Stimulated activated CD8-positive, alpha-beta memory T cell treated with anti-CD3 and anti-CD28 coated beads, Interleukin-7, amount 100 ng/mL, for 48 hours (primary cell): Measurements from ENCODE around the gene NAXD.
"Not testable (repeated sequence)": the region's sequence is repeated elsewhere in the genome, so short reads cannot be mapped to it uniquely, and the experiment has no call there.

Experiments
- DNase-seq, 2 donors: peaks; one replicate each; pipeline ENCODE4 v3.0.0-alpha.2; 2020; ENCODE audit warnings: low read depth in 1 of 2; ENCODE audit errors: extremely low read depth in 1 of 2

Gene NAXD

DNA sequence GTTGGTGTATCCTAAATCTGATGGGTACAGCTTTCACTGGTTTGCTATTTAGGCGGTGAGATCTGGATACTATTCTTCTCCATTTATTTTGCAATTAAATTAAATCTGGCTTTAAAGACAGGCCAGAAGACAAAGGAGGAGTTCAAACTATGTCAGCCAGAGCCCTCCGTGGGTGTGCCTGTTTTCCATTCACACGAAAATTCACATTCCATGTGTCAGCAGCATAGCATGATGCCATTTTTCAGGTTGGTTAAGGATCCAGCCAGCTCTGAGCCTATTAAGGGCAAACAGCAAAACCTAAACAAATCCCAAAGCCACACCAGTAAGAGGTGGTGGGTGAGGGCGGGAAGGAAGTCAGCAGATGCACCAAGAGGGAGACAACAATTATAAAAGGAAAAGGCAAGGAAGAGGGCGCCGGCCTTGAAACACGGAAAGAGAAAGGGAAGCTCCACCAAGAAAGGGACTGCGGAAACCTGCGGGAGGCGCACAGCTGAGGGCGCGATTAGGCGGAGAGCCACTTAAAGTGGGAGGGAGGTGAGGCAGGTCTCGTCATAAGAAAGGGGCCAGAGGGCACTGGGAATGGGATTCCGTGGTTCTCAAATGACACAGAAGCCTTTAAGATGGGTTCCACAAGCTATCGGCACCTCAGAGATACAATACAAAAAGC is 47.6 kb downstream of the NAXD start:
- no peak for DNase-seq

DNA sequence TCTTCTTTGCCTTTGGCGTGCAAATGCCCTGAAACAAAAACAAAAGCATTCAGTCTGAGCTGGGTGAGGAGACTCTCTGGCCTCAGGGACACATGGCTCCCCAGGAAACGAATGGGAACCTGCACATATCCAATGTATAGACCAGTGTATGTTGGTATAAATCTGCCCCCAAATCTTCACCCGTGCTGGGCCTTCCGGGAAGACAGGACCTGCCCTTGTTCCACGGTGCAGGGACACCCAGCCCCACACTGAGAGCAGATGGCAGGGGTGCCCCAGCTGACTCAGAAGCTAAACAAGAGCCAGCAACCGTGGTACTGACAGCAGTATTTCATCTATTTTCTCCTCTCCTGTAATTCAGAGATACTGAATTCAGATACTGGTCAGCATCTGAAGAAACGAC is 48.1 kb downstream of the NAXD start:
- no peak for DNase-seq

DNA sequence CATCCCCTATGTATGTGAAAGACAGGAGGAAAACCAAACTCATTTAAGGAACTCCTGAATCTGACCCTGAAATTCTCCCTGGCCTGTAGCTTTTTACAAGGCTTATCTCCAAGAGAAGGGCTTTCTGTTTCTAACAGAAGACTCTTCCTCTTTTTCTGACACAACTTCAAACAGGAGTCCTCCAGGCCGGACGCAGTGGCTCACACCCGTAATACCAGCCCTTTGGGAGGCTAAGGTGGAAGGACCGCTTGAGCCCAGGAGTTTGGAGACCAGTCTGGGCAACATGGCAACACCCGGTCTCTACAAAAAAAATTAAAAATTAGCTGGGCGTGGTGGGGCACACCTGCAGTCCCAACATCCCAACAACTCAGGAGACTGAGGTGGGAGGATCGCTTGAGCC is 48.7 kb downstream of the NAXD start:
- no peak for DNase-seq

DNA sequence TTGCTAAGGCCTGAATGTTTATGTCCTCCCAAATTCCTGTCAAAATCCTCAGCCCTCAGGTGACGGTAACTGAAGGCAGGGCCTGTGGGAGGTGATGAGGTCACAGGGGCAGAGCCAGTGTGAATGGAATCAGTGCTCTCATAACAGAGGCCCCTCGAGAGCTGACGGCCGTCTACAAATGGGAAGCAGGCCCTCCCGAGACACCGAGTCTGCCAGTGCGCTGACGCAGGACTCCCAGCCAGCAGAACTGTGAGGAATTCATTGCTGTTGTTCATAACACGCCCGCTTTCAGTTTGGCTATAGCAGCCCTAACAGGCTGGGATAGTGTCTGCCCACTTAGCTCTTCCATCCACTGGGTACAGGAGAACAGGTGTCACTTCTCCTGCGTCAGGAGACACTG is 49.3 kb downstream of the NAXD start:
- DNase-seq: no peak

DNA sequence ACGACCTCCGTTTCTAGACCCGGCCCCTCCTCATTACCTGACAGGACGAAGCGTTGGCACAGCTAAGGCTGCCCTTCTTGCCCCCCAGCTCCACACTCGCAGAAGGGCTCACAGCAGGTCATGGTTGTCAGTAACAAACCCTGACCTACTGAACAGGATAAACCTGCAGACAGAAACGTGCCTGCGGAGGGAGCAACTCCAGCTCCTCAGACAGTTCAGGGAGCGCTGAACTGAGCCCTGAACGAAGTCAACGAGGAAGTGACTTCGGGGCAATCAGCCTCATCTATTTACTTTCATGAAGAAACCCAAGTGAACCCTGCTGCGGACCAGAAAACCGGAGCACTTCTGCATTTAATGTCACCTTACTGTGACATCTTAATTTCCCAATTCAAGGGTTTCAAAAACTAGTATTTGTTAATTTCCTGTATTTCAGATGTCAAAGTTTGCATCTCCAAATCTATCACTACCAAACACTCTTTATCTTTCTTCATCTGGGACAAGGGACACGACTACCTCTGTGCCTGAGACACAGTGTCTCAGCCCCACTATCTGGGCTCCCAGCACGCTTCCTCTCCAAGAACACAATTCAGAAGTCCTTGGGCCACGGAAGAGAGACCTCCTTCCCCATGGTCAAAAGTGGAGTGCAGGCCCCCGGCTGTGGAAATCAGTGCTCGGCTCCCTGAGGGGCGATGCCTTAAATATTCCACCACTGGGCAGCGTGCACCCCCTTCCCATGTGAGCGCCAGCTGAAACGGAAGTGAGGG is 50.3 kb downstream of the NAXD start:
- no peak for DNase-seq

DNA sequence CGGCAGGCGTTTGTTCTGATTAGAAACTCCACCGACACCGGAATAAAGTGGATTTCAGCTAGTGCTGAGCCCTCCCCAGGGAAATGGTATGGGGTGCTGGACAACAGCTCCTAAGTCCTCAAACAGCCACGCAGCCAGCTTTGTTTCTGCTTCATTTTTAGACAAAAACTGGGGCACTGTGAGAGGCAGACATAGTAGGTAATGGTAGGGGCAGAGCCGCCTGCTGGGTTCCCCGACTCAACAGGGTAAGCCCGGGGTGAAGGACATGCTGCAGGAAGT is 50.8 kb downstream of the NAXD start:
- no peak for DNase-seq

DNA sequence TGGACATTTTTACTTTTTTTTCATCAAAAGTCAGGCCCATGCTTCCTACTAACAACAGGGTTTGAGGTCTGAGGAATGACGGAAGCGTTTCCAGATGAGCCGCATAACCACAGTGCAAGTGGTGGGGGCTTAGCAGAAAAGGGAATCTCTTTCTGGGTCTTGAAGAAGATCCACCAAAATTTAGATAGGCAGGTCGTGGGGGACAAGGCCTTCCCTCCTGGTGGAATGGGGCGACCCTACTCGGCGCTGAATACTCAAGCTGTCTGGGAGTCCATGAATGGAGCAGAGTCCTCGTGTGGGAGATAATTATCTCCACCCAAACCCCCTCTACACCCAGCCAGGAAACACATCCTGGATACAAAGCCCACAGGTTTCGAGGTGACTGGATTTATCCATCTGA is 53.7 kb downstream of the NAXD start:
- no peak for DNase-seq

DNA sequence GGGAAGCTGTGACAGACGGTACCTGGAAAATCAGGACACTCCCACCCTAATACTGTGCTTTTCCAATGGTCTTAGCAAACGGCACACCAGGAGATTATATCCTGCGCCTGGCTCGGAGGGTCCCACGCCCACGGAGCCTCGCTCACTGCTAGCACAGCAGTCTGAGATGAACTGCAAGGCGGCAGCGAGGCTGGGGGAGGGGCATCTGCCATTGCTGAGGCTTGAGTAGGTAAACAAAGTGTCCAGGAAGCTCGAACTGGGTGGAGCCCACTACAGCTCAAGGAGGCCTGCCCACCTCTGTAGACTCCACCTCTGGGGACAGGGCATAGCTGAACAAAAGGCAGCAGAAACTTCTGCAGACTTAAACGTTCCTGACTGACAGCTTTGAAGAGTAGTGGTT is 54.5 kb downstream of the NAXD start:
- DNase-seq: not testable (repeated sequence)

DNA sequence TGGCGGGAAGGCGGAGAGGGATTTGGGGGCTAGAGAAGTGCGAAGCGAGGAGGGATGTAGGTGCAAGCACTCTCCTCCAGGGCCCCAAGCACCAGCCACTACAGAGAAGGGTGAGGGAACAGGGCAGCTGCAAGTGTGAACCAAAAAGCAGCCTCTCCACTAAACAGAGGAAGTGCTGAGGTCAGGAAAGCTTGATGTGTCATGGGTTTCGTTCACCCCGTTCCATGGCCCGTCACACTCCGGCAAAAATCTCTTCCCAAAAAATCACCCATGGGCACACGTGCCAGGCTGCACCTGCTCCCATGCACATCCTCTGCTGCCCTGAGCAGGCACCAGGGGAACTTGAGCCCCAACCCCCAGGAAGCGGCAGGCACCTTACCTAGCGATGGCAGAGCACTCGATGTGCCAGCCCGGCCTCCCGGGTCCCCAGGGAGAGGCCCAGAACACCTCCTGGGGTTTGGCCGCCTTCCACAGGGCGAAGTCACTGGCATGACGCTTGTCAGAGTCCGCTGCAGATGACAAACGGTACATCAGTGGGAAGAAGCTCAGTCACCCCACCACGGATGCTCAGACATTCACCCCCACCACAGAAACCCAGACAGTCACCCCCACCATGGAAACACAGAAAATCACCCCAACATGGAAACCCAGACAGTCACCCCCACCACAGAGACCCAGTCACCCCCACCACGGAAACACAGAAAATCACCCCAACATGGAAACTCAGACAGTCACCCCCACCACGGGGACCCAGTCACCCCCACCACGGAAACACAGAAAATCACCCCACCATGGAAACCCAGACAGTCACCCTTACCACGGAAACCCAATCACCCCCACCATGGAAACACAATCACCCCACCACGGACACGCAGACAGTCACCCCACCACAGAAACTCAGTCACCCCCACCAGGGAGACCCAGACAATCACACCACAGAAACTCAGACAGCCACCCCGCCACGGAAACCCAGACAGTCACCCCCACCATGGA is 61.5 kb downstream of the NAXD start:
- peak; percentile 6 to 55 for DNase-seq

DNA sequence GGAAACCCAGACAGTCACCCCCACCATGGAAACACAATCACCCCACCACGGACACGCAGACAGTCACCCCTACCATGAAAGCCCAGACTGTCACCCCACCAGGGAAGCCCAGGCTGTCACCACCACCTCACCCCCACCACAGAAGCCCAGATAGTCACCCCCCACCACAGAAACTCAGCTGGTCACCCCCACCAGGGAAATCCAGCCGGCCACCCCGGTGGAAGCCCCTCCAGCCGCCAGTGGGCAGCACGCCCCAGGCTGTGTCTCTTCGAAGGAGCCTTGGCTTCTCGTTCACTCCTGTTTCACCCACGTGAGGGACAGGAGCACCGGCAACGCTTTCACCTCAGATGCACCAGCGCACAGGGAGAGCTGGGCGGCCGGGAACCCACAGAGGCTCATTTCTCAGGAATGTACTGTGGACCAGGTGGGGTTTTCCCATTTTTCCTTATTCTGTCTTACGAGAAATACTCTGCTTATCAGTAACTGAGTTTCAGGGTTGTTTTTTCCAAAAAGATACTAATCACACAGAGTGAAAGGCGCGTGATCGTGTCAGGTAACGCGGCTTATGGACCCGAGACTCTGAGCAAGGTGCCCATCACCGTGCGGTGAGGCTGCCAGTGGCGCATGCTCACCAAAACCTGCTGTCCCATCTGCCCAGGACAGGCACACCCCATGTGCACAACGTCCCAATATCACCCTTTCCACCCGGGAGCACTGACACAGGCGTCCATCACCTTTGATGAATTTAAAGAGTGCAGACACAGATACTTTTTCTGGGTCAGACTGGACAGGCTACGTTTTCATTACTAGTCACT is 62.6 kb downstream of the NAXD start:
- peak in 1 of 2 donors; percentile 29 for DNase-seq

DNA sequence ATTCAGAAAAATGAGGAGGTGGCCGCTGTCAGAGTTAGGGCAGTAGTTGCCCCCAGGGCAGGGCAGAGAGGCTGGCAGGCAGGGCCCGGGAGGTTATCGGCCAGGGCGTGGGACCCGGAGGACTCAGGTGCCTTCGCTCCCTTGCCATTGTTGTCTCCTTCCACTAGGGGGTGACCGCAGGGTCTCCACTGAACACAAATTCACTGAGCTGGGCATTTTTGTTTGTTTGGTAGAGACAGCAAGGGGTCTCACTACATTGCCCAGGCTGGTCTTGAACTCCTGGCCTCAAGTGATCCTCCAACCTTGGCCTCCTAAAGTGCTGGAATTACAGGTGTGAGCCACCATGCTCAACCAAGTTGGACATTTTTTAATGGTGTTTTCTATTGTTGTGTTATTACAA is 65.5 kb downstream of the NAXD start:
- no peak for DNase-seq

DNA sequence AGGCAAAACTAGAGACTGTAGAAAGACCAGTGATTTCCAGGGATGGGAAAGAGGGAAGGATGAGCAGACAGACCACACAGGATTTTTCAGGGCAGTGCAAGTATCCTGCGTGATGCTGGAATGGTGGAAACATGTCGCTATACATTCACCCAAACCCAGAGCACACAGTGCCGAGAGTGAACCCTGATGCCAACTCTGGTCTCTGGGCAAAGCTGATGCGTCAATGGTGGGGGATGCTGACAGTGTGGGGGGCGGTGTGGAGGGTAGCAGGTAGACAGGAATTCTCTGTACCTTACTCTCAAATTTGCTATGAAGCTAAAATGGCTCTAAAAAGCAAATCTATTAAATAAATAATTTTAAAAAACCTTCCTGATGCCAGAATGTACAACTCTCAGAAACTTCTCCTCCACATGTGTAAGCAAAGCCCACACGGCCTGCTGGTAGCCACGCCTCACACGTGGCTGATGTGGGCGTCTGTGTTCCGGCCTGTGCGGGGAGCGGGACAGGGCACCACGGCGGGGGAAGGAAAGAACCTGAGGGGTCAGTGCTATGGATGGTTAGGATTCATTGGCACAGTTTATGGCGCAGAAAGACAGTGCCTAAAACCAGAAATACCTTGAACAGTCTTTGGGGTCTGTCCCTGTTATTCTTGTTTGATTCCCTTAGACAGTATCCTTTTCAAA is 66.7 kb downstream of the NAXD start:
- DNase-seq: no peak

DNA sequence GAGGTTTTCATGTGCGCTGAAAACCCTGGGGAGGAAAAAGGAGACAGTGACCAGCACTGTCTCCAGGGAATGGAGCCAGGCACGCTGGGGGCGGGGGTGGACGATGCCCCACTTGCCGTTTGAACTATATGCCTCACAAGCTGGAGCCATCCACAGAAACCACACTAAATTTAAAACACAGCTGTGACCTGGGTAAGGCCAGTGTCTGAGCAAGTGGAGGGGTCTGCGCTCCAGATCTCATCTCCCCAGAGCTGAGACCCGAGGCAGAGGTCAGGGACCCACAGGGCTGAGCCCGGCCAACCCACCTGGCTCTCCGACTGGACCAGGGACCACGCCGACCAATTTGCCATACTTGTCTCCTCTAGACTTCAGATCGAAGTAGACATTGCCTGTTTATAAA is 67.4 kb downstream of the NAXD start:
- DNase-seq: no peak

DNA sequence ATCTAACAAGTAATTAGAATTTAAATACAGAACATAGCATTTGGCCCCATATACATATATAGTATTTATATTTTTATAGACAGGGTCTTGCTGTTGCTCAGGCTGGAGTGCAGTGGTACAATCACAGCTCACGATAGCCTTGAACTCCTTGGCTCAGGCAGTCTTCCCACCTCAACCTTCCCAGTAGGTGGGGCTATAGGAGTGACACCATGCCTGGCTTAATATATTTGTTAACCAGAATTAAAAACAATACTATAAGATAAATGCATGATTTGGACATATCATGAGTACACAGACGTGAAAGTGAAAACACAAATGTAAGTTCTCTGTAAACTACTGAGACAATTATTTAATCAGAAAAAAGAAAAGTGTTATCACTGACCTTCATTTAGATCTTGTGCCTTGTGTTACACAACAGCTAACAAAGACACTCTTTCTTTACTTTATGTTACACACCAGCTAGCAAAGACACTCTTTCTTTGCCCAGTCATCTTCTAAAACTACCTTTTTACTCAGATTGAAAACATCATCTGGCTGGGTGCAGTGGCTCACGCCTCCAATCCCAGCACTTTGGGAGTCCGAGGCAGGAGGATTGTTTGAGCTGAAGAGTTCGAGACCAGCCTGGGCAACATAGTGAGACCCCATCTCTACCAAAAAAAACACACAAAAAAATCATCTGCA is 68.0 kb downstream of the NAXD start:
- DNase-seq: no peak

DNA sequence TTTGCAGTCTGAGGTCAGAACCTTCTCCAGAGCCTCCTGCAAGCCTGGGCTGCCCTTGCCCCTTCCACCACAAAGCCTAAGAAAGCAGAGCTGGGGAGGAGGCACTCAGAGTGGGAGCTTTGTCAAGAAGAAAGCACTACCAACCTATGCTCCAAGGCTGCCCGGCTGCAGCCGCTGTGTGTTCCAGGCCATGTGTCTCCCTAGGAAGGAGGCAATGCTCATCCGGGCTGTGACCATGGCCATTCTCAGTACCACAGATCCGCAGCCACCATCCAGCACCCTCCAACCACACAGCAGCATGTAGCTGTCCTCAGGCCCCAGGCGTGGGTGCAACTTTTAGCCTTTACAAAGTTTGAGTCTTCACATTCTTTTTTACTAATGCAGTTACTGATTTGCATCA is 68.6 kb downstream of the NAXD start:
- no peak for DNase-seq

DNA sequence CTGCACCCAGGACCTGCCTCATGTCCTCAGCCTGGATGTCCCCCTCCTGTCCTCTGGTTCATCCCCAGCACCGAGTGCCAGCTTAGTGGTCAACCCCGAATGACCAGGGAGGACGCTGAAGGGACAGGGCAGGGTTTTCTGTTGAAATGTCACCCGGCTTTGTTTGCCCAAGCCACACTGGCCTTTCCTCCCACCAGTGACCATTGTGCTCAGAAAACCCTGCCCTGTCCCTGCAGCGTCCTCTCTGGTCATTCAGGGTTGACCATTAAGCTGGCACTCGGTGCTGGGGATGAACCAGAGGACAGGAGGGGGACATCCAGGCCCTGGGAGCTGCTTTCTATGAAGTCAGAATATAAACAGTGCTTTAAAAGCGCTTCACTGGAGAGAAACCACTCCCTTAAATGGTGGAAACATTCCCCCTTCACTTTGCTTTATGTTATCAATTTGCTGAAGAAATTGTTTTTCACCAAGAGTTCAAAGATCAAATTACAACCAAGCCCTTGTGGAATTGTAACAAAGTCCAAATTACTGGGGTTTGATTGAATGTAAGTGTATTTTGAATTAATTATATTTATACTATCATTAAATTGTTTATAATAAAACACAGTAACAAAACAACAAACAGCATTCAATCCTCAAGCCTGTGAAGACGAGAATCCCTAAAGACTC is 69.2 kb downstream of the NAXD start:
- DNase-seq: no peak

DNA sequence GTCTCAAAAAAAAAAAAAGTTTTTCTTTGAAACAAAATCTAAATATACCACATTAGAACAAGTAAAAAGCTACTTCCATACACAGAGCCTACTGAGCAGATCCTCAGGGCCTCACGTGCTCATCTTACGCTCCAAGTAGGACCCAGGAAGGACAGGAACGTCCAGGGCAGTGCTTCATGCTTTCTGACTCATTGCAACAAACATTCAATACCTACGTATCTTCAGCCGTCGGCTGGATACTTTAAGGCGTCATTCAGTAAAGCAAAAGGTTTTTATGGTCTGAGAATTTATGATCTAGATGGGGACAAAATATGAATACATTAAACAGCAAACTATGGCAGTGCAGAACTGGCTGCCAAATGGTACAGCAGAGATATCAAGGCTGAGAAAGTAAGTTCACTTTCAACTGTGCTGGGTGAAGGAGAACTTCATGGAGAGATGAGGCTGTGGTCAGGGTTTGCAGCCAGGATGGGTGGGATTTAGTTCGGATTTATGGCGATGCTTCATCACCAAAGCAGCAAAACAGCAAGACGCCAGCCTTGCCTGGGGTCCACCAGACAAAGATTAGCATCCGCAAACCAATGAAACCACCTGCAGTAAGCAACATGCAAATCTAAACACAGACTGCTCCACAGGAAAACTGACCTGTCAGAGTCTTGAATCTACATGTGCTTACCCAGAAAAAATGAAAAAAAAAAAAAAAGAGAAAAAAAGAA is 70.1 kb downstream of the NAXD start:
- DNase-seq: no peak

DNA sequence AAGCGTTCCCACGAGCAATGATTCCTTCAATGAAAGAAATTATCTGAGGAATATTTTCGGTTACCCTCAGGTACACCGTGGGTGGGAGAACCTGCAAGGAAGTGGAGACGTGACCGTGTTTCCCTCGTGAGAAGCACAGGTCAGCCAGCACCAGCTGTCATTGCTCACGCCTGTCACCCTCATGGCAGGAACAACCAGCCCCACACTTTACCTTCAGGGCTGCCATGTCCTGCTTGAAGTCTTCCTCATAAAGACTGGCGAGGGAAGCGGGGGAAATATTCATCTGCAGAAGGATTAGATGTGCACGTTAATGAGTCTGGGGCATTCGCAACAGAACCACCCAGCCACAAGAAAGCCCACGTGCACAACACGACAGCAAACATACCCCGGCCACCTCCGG is 72.4 kb downstream of the NAXD start:
- no peak for DNase-seq

DNA sequence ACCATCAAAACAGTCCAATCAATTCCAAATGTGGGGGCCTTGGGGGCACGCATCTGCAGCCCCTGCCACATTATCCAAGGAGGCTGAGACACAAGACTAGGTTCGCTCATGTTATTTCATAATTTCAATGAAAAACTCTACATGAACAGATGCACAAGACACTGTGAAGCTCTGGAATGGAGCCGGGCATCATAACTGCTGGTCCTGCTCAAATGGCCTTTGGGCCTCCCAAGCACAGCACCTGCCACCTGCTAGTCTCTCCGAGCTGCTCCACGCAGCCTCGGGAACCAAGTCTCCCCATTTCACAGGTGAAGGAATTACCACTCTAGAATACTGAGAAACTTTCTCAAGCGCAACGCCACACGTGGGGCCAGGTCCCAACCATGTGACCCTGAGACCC is 73.7 kb downstream of the NAXD start:
- no peak for DNase-seq
